Posterior vena cava (tissue), 2 donors: Measurements from ENCODE around the gene FSHR. TPM values are rescaled to one million over a fixed set of nuclear protein-coding genes. Genes with fewer than 3 reads are reported as not detected.

ENCODE experiments used
- DNase-seq: peaks from one replicate; pipeline ENCODE4 v3.0.0-alpha.2; 2020; ENCODE audit warnings: low spot score
- intact Hi-C, 2 donors: fragments of 100-400 bp; cut with DNase I; formaldehyde crosslinking; loops; one replicate each; pipeline versions ENCODE4 v1.14.1 to v1.14.2; 2022 to 2023
- long read RNA-seq, 2 donors: library from polyadenylated mRNA; unstranded; transcript quantifications; one replicate each; pipeline ENCODE4 v2.0.0, GENCODE V29; 2020 to 2021
- total RNA-seq, 2 donors: library from RNA; stranded (reverse); fragmentation: NEBNext Ultra II Directional; extraction: Animal tissue kit (Norgen Biotek cat#: 25700); gene quantifications; one replicate each; pipeline ENCODE4 v1.2.1, GENCODE V29; 2021
- donor health status: DM: yes; HTN: yes; CAD: no.
- donor health status: DM: yes; HTN: yes; CAD: no.

FSHR gene
- not detected for total RNA-seq
- long read RNA-seq, donor 1, partial matches to known transcripts, result 0 of 2 reads
- long read RNA-seq, donor 1, other reads (novel, unspliced or antisense), result 2 of 2 reads
- long read RNA-seq, donor 2, result 0 reads

GRCh38 chr2:49154140-49154539 lies at the start of gene FSHR:
FSHR (minus strand) TSS chr2:49154515; CDS start chr2:49154417, 98 bp downstream.
- no peak for DNase-seq
- intact Hi-C loops, result no loop called here

- intact Hi-C loops, result no loop called here
- DNase-seq, result no peak
Measured at GRCh38 chr2:49199266-49199665, 45.0 kb upstream of the FSHR start.

GRCh38 chr2:49194701-49195100 lies 40.4 kb upstream of the FSHR start:
- DNase-seq, result no peak
- intact Hi-C loops, result no loop called here

GRCh38 chr2:49192036-49192435 lies 37.7 kb upstream of the FSHR start:
- no peak for DNase-seq
- intact Hi-C loops, result no loop called here

- no peak for DNase-seq
- intact Hi-C loops, result no loop called here
Measured at GRCh38 chr2:49189512-49190225, 35.4 kb upstream of the FSHR start.

- intact Hi-C loops, result no loop called here
- no peak for DNase-seq
Measured at GRCh38 chr2:49186050-49186648, 31.8 kb upstream of the FSHR start.

GRCh38 chr2:49178656-49179055 lies 24.3 kb upstream of the FSHR start:
- intact Hi-C loops, result no loop called here

GRCh38 chr2:49177194-49177593 lies 22.9 kb upstream of the FSHR start:
- intact Hi-C loops, result no loop called here
- no peak for DNase-seq

More at GRCh38 chr2:49178656-49179055, 24.3 kb upstream of the FSHR start:
- no peak for DNase-seq

GRCh38 chr2:49175831-49176230 lies 21.5 kb upstream of the FSHR start:
- intact Hi-C loops, result no loop called here
- no peak for DNase-seq

GRCh38 chr2:49174750-49175149 lies 20.4 kb upstream of the FSHR start:
- intact Hi-C loops, result no loop called here
- no peak for DNase-seq

- intact Hi-C loops, result no loop called here
- no peak for DNase-seq
Measured at GRCh38 chr2:49167131-49167530, 12.8 kb upstream of the FSHR start.

GRCh38 chr2:49165662-49166061 lies 11.3 kb upstream of the FSHR start:
- intact Hi-C loops, result no loop called here
- no peak for DNase-seq

GRCh38 chr2:49164729-49165128 lies 10.4 kb upstream of the FSHR start:
- intact Hi-C loops, result no loop called here
- no peak for DNase-seq

GRCh38 chr2:49162151-49162550 lies 7.8 kb upstream of the FSHR start:
- DNase-seq, result no peak
- intact Hi-C loops, result no loop called here

GRCh38 chr2:49154891-49155290 lies 576 bp upstream of the FSHR start:
- DNase-seq, result no peak
- intact Hi-C loops, result no loop called here

GRCh38 chr2:49153252-49153651 lies 1.1 kb downstream of the FSHR start:
- intact Hi-C loops, result no loop called here
- no peak for DNase-seq

- intact Hi-C loops, result no loop called here
- no peak for DNase-seq
Measured at GRCh38 chr2:49152824-49153223, 1.5 kb downstream of the FSHR start.

- intact Hi-C loops, result no loop called here
- DNase-seq, result no peak
Measured at GRCh38 chr2:49146401-49146800, 7.9 kb downstream of the FSHR start.

GRCh38 chr2:49131801-49132200 lies 22.5 kb downstream of the FSHR start:
- intact Hi-C loops, result no loop called here
- DNase-seq, result no peak

GRCh38 chr2:49129034-49129433 lies 25.3 kb downstream of the FSHR start:
- DNase-seq, result no peak
- intact Hi-C loops, result no loop called here

GRCh38 chr2:49123600-49123999 lies 30.7 kb downstream of the FSHR start:
- intact Hi-C loops, result loop anchor here in 1 of 2 donors (5.0 kb wide), 1 partner anchor 1359 kb away; no protein-coding TSS in a partner anchor
- no peak for DNase-seq
